ENCODE measurements around the gene ANKRD13D.

The ANKRD13D gene

GRCh38 chr11:67289226-67289650 is at the start of gene ANKRD13D:
TSS of gene ANKRD13D (plus strand) at chr11:67289303. CDS start at chr11:67289461, 158 bp downstream.
- DNase-seq, result peak; percentile 80

GRCh38 chr11:67239783-67240575 is 49.1 kb upstream of the ANKRD13D start:
- DNase-seq, result peak; percentile 100

- DNase-seq, result peak; percentile 62
Measured at GRCh38 chr11:67240576-67241389, 48.3 kb upstream of the ANKRD13D start.

GRCh38 chr11:67242548-67242947 is 46.6 kb upstream of the ANKRD13D start:
- no peak for DNase-seq

DNA sequence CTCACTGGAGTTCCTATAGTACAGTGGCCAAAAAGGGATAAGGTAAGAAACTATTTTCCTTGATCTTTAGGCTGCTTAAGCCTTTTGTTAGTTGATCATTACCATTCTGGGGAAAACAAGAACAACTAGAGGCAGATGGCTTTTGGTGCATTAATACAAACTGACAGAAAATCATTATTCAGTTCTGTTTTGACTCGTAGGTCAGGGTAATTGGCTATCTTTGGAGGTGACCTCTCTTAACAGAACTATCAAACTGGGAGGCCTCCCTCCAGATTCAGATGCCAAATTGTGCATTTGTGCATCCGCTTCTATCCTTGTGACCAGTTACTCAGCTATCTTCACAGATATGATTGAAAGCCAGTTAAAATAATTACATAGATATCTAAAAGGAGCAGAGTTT is 46.1 kb upstream of the ANKRD13D start:
- no peak for DNase-seq

DNA sequence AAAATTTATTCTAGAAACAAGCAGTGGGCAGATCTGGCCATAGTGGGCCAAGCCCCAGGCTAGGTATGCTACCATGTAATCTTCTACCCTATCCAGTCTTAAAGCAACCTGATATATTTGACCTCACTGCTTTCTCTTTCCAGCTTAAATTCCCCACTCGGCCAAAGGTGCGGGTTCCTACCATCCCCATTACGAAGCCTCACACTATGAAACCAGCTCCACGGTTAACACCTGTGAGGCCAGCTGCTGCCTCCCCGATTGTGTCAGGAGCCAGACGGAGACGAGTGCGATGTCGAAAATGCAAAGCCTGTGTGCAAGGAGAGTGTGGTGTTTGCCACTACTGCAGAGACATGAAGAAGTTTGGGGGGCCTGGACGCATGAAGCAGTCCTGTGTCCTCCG is 44.1 kb upstream of the ANKRD13D start:
- no peak for DNase-seq

DNA sequence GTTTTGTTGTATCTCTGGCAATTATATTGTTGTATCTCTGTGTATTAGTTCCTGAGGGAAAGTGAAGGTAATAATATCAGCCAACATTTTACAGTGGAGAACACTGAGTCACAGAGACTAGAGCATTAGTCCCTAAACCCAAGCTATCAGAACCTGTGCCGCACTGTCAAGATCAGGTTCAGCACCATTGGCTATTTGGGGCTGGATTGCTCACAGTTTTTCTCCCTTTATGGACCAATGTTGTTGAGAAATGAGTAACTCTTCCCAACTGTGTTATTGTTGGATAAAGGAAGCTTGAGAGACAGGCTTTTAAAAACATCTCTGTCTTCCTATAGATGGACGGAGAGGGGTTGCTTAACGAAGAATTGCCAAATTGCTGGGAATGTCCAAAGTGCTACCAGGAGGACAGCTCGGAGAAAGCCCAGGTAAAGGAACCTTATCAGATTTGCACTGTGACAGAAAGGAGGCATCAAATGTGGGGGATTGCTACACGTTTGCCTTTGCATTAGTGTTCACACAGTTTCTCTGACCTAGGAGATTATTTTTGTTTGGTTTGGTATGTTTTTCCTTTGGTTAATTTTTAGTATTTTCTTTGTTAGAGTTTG is 41.1 kb upstream of the ANKRD13D start:
- DNase-seq, result no peak

DNA sequence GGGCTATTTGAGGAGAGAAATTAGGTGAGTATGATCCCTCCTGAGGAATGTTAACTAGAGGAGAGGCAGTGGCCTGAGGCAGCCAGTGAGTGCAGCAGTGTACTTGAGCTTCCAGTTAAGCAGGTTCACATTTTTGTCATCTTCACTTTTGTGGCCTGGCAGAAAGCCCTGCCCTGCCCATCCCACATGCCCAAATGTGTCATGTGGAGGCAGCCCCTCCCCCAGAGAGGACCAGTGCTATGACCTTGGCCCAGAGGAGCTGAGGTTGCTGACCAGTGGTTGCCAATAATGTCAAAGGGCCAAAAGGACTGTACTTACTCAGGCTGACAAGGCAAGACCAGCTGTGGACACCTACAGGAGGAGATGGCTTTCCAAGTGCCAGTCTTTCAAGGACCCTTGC is 40.5 kb upstream of the ANKRD13D start:
- DNase-seq, result no peak

- DNase-seq, result no peak
Measured at GRCh38 chr11:67250059-67251043, 38.8 kb upstream of the ANKRD13D start.

- no peak for DNase-seq
Measured at GRCh38 chr11:67251841-67252240, 37.3 kb upstream of the ANKRD13D start.

- DNase-seq, result no peak
Measured at GRCh38 chr11:67252831-67253239, 36.3 kb upstream of the ANKRD13D start.

- DNase-seq, result no peak
Measured at GRCh38 chr11:67253872-67254624, 35.1 kb upstream of the ANKRD13D start.

GRCh38 chr11:67254798-67255197 is 34.3 kb upstream of the ANKRD13D start:
- no peak for DNase-seq

DNA sequence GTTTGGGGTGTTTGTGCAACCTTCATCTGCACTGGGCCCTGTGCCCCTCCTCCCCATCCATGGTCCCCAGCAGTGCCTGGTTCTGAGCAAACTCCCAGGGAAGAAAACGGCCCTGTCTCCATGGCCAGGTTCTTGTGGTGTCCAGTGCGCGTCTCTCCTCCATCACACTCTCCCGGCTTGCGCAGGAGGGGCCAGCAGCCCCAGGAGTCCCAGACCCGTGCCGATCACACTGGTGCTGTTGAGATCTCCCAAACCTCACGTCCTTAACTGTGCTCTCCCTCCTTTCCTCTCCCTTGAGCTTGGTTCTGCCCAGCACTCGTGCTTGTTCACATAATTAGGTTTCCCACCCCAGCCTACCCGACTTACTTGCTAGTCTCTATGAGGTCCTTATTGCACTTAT is 33.8 kb upstream of the ANKRD13D start:
- DNase-seq, result no peak

GRCh38 chr11:67255864-67256263 is 33.2 kb upstream of the ANKRD13D start:
- DNase-seq, result no peak

- DNase-seq, result no peak
Measured at GRCh38 chr11:67256477-67257135, 32.5 kb upstream of the ANKRD13D start.

- no peak for DNase-seq
Measured at GRCh38 chr11:67260406-67260805, 28.7 kb upstream of the ANKRD13D start.

GRCh38 chr11:67260885-67261639 is 28.0 kb upstream of the ANKRD13D start:
- DNase-seq, result peak; percentile 73

GRCh38 chr11:67261640-67261945 is 27.5 kb upstream of the ANKRD13D start:
- DNase-seq, result no peak

GRCh38 chr11:67261946-67262681 is 27.0 kb upstream of the ANKRD13D start:
- peak; percentile 54 for DNase-seq
